IPS DF 4.7 (cell line): ENCODE data around the gene SLIT1.
"Not testable (repeated sequence)": the region's sequence is repeated elsewhere in the genome, so short reads cannot be mapped to it uniquely, and the experiment has no call there.

Source experiments
- DNase-seq: peaks from one replicate; pipeline ENCODE4 v3.0.0-alpha.2; 2013; ENCODE audit warnings: low spot score; ENCODE audit errors: extremely low read depth

Gene SLIT1

GRCh38 chr10:97047083-97047736, 138.5 kb downstream of the SLIT1 start:
- no peak for DNase-seq

- no peak for DNase-seq
Observed at GRCh38 chr10:97046456-97047082, 139.2 kb downstream of the SLIT1 start.

- no peak for DNase-seq
Observed at GRCh38 chr10:97043563-97043855, 142.2 kb downstream of the SLIT1 start.

- no peak for DNase-seq
Observed at GRCh38 chr10:97042716-97043562, 142.8 kb downstream of the SLIT1 start.

- DNase-seq: no peak
Observed at GRCh38 chr10:97042081-97042480, 143.7 kb downstream of the SLIT1 start.

- no peak for DNase-seq
Observed at GRCh38 chr10:97040706-97041105, 145.1 kb downstream of the SLIT1 start.

- no peak for DNase-seq
Observed at GRCh38 chr10:97040248-97040584, 145.5 kb downstream of the SLIT1 start.

GRCh38 chr10:97039538-97040247, 146.1 kb downstream of the SLIT1 start:
- DNase-seq: no peak

GRCh38 chr10:97038688-97039087, 147.1 kb downstream of the SLIT1 start:
- DNase-seq: no peak

GRCh38 chr10:97037365-97038361, 148.1 kb downstream of the SLIT1 start:
- DNase-seq: peak; percentile 94

- DNase-seq: no peak
Observed at GRCh38 chr10:97034958-97035769, 150.6 kb downstream of the SLIT1 start.

- DNase-seq: no peak
Observed at GRCh38 chr10:97034301-97034700, 151.5 kb downstream of the SLIT1 start.

- DNase-seq: not testable (repeated sequence)
Observed at GRCh38 chr10:97033841-97034240, 151.9 kb downstream of the SLIT1 start.

GRCh38 chr10:97032624-97033023, 153.1 kb downstream of the SLIT1 start:
- no peak for DNase-seq

GRCh38 chr10:97031459-97031858, 154.3 kb downstream of the SLIT1 start:
- DNase-seq: no peak

GRCh38 chr10:97030894-97031293, 154.9 kb downstream of the SLIT1 start:
- DNase-seq: no peak

GRCh38 chr10:97029271-97029670, 156.5 kb downstream of the SLIT1 start:
- no peak for DNase-seq

GRCh38 chr10:97028832-97029178, 157.0 kb downstream of the SLIT1 start:
- DNase-seq: no peak

GRCh38 chr10:97028126-97028831, 157.5 kb downstream of the SLIT1 start:
- DNase-seq: no peak
